HPDE6-E6E7 (cell line): Measurements from ENCODE around the gene LY6G6F.

Source experiments
- DNase-seq: peaks from one replicate; pipeline ENCODE4 v3.0.0; 2011; ENCODE audit warnings: missing footprints; ENCODE audit errors: extremely low spot score

Gene LY6G6F

GRCh38 chr6:31723980-31724691 is 17.5 kb downstream of the LY6G6F start:
- no peak for DNase-seq

- DNase-seq, result no peak
Measured at GRCh38 chr6:31725502-31726350, 19.1 kb downstream of the LY6G6F start.

GRCh38 chr6:31727034-31727716 is 20.5 kb downstream of the LY6G6F start:
- no peak for DNase-seq

GRCh38 chr6:31727717-31728671 is 21.3 kb downstream of the LY6G6F start:
- DNase-seq, result no peak

DNA sequence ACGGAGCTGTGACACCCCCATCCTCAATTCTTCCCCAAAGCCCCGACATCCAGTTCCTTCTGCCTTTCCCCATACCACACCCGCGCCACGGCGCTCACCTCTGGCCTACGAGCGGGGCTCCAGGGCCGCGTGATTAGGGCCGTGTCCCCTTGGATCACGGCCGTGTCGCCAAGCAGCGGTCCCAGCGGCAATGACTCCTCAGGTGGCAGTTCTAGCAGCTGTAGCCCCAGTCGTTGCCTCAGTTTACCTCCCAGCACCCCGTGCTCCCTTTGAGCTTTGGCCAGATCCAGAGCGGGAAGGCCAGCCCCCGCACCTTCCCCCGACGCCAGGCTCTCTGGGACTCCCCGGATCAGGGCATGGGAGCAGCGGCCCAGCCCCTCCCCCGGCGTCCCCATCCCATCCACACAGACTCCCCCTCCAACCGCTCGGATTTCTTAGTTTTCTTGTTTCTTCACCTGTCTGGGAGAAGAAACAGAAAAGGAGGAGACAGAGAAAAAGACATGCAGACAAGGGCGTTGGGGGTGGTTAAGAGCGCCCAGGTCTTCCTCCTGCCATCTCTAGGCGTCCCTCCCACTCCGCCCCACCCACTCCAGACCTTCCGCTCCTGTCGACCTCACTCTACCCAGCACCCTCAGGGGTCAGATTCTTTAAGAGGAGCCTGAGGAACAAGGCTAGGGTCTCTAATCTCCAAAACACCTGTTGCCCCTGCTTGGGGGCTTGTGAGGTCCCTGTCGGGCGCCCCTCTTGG is 22.3 kb downstream of the LY6G6F start, which contains the start of gene DDAH2:
Gene DDAH2, minus strand, starts transcription at position 533 of the 748 bp plus-strand sequence. Its CDS starts 138 bp downstream, at position 395.
- no peak for DNase-seq

DNA sequence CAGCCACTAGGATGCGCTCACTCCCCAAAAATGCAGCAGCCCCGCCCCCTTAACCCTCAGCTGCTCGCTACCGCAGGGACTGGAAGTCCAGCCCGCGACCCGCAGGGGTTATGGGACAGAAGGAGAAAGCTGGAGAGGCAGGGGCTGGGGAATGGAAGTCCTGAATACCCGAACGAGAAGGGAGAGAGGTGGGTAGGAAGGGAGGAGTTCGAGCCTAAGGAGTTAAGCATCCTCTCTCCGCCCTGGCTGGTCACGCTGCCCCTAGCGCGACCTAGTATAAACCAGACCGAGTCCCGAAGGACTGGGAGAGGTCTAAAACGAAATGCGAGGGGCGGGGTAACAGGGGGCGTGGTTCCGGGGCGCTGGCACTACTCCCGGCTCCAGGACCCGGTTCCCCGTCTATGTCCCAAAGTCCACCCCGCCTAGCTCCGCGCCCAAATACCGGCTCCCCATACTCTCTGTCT is 22.9 kb downstream of the LY6G6F start:
- no peak for DNase-seq

- no peak for DNase-seq
Measured at GRCh38 chr6:31729979-31730630, 23.4 kb downstream of the LY6G6F start.

GRCh38 chr6:31730631-31731086 is 24.0 kb downstream of the LY6G6F start:
- DNase-seq, result no peak

DNA sequence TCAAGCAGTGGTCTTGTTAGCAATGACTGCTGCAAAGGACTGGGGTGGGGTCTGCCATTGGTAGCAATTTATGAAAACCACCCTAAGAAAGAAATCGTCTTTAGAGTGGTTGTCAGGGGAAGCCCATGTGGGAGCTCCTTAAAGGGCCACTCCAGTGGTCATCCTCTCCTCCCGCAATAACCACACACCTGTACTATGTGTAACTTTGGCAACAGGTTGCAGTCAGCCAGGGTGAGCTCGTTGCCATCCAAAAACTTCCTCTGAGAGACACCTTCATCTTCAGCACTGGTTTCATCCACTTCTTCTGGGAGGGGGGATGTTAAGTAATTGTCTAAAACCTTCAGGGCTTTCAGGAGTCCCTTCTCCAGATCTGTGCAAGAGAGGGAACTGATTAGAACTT is 25.4 kb downstream of the LY6G6F start:
- DNase-seq, result no peak

DNA sequence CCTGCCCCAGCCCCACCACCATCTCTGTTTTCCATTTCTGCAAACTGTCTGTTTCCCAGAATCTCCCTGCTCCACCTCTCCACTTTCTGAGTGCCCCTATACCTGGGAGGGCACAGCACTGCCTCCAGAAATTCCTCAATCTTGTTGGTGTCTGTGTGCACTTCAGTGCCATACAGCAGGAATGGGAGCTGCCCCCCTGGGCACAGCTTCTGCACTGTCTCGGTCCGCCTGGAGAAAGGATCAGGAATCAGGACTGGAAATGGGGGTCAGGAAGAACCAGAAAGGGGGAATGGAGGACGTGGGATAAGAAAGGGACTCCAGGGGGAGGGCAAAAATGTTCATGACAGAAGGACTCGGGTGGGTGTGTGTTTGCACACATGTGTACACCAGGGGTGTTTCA is 27.1 kb downstream of the LY6G6F start:
- no peak for DNase-seq

DNA sequence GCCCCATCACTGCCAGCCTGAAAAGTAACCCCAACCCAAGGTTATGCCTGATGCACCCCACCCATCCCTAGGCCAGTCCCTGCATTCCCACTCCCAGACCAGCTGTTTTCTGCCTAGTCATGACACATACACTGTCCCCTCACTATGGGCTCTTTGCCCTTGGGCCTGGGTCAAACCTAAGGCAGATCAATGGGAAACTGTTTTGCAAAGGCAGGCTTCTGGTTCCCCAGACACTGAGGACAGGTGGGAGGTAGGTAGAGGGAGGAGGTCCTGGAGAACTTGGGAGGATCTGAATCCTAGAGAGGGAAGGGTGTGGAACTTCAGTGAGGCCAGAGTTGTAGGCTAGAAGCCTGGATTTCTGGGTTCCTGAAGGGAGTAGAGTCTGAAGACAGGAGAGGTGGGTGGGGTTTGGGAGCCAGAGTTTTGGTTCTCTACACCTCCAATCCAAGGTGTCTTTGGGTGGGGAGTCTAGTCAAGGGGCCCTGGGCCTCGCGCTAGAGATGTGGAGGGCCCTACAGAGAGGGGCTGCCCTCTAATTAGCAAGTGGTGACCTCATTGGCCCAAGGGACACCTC is 27.7 kb downstream of the LY6G6F start:
- DNase-seq, result no peak

- DNase-seq, result no peak
Measured at GRCh38 chr6:31734821-31735406, 28.2 kb downstream of the LY6G6F start.

DNA sequence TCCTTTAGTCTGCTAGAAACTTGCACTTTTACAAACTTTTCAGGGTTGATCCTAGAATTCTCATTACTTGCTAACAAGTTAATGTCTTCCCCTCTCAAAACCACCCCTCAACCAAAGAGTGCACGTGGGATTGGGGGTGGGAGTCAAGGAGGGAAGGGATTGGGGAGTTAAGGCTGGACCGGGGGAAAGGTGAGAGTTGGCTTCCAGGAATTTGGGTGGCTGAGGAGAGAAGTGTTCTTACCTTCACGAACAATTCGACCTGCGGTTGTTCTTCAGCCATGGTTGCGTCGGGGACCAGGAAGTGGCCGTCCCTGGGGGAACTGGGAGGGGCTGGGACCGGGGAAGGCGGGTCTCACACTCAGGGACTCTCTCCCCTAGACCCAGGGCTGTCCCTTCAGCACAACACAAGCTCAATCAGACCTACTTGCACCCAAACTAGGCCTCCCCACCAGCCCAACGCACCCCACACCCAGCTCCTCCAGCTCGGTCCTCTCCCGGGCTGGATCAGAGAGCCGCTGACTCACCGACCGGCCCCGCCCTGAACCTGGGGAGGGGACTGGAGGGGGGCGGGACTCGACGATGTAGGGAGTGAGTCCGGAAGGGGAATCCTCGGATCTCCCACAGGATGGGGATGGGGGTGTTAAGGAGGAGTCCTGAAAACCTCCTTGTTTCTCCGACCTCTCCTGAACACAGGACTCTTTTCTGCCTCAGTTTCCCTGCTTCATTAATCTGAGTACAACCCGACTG is 29.5 kb downstream of the LY6G6F start, which contains the start of gene CLIC1:
Gene CLIC1, minus strand, starts transcription at position 510 of the 747 bp plus-strand sequence. Its CDS starts 230 bp downstream, at position 280.
- DNase-seq, result no peak

GRCh38 chr6:31736768-31737314 is 30.2 kb downstream of the LY6G6F start:
- DNase-seq, result no peak

DNA sequence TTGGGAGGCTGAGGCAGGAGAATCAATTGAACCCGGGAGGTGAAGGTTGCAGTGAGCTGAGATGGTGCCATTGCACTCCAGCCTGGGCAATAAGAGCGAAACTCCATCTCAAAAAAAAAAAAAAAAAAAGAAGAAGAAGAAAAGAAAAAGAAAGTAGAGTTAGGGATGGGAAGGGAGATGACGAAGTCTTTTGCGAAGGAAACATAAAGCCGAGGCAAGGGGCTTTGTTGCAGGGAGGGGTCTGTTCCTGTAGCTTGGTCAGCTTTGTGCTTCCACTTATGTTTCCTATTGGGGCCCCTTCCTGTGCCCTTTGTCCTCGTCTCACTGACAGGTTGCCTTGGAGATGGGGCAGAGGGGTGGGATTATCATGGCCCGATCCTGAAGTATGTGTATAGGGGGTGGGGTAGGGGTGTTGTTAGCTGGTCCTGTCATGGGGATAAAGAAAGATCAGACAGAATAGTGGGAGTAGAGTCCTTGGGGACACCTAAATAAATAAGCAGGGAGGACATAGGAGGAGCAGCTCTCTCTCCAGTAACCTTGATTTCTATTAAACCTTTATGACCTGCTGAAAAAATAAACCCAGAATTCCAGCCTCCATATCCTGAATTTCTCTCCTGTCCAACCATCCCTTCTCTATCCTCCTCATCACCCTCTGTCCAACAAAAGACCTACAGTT is 30.8 kb downstream of the LY6G6F start:
- no peak for DNase-seq

GRCh38 chr6:31737991-31738979 is 31.6 kb downstream of the LY6G6F start:
- peak; percentile 80 for DNase-seq
